SHP77 (cell line): ENCODE measurements around the gene CETP.
"Not testable (repeated sequence)": the region's sequence is repeated elsewhere in the genome, so short reads cannot be mapped to it uniquely, and the experiment has no call there.

ENCODE experiments used
- DNase-seq, 2 experiments: peaks; one replicate each; lab custom pipeline; 2025; lab: John Stamatoyannopoulos, UW

CETP gene

DNA sequence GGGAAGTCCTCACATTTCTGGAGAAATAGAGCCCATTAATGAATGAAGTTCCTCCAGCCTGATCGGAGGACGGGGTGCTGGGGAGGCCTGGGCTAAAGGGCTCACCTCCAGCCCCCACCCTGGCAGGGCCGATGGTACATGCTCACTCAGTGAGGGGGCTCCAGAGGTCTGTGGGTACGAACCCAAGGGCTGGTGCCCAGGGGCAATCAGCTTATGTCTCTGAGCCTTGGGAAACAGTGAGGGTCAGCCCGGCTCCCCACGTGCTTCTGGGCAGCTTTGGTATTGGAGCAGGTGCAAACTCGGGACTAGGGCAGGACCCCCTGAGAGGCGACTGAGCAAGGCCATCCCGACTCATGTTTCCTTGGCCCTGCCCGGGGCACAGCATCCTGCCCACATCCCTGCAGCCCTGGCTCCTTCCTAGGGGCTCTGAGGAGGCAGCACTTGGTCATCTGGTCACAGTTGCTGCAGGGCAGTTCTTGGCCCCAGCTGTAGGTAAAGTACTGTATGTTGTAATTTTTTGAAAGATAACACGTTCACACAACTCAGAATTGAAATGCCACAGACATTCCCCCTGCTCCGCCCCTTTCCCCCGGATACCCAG lies 969 bp upstream of the CETP start:
- no peak for DNase-seq

DNA sequence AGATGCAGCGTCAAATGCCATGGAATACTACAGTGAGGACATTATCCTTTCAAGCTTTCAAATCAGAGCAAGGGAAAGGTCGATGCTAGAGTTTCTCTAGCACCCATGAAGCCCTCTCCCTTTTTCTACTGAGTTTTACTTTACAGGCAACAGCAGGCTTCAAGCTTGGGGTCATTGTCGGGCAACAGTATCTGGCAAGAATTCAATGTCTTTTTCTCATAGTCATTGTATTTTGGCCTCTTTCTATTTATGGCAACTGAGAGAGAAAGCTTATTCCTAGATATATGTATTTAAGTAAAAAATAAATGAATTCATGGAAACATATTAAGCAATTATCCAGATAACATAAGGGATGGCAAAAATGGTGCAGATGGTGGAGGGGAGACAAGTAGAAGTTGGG lies 364 bp upstream of the CETP start:
- no peak for DNase-seq

DNA sequence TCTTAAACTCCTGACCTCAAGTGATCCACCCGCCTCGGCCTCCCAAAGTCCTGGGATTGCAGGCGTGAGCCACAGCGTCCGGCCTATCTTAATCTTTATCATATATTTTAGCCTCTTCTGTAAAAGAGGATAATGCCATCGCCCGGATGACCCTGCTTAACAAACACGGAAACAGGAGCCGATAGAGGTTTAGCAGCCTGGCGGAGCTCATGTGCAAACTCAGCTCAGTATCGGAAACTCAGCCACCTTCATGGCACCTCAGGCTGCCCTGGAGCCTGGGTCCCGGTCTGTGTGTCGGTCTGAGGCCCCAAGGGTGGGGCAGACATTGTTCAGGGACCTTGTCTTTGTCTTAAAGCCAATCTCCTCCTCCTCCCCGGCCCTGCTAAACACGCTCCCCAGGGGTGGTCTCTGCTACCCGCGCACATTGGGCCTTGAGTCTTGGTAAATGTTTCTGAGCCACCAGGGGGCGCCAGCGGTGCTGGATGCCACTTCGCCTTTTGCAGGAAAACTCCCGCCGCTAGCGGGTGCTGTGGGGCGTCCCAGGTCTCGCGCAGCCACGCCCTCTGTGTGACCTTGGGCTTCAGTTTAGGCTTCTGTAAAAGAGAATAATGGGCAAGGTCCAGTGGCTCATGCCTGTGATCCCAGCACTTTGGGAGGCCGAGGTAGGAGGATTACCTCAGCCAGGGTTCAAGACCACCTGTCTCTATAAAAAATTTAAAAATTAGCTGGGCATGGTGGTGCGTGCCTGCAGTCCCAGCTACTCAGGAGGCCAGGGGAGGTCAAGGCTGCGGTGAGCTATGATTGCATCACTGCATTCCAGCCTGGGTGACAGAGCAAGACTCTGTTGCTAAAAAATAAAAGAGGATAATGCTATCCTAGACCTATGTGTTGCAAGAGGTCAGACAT lies 2.7 kb downstream of the CETP start:
- DNase-seq = peak; percentile 82 to 88

DNA sequence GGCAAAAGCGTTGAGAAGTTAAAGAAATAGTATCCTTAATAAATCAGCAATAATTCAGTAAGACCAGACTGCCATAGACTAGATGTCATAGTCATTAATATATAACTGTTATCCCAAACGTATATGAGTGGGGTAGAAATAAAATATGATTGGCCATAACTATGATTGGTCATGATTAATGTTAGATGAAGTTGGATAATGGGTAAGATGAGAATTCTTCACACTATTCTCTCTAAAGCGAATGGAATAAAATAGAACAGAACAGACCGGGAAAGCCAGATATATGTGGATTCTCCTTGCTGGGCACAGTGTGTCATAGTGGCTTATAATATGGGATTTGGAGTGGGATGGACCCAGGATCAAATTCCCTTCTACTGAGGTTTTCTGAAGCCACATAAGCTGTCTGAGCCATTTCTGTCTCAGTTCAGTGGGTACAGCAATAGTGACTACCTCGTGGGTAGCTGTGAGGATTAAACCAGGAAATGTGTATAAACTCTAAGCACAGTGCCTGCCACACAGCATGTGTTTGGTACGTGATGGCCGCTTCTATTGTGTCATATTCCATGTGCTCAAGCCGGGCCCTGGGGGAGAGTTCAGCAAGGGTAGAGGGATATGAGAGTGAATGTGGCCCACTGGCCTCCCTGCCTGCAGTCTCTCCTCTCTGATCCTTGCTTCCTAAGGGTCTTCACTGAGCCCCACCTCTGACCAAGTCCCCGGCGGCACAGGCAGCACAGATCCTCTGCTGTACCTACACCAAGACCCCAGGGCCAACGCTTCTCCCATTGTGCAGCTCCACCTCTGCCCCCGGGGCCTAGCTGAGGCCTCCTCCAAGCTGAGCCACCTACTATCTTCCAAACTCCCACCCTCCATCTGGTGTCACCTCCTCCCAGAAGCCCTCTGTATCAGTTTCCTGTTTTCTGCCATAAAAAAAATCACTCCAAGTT lies 3.7 kb downstream of the CETP start:
- no peak for DNase-seq

DNA sequence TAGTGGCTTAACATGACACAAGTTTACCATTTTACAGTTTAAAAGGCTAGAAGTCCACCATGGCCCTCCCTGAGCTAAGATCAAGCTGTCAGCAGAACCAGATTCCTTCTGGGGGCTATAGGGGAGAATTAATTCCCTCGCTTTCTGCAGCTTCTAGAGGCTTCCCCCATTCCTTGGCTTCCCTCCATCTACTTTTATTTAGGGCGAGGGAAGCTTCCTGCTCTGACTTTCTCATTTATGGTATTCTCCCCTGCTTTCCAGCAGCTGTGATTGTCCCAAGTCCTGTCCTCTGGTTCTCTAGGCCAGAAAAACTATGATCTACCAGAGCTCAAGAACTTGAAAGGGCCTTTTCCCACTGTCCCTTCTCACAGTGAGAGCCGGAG lies 4.3 kb downstream of the CETP start:
- DNase-seq = no peak

DNA sequence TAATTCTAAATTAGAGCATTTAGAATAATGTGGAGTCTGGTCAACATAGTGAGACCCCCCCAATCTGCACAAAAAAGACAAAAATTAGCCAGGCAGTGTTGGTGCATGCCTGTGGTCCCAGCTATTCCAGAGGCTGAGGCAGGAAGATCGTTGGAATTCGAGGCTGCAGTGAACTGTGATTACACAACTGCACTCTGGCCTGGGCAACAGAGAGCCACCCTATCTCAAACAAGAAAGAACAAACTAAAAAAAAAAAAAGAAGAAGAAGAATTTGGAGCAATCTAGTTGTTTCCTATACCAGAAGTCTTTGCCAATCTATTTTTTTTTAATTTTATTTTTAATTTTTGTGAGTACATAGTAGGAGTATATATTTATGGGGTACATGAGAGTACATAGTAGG lies 6.0 kb downstream of the CETP start:
- DNase-seq = no peak

DNA sequence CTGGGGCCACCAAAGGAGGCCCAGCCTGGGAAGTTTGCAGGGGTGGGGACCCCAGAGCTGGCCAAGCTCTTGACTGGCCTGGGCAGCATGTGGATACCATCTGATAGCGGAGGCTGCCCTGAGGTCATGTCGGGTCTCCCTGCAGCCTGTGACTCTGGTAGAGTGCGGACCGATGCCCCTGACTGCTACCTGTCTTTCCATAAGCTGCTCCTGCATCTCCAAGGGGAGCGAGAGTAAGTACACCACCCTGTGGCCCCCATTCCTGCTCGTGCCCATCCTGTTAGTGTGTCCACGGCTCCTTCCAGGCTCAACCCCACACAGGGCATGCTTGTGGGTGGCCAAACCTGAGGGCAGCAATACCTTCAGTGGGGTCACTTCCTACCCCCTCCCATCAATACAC lies 8.0 kb downstream of the CETP start:
- no peak for DNase-seq

DNA sequence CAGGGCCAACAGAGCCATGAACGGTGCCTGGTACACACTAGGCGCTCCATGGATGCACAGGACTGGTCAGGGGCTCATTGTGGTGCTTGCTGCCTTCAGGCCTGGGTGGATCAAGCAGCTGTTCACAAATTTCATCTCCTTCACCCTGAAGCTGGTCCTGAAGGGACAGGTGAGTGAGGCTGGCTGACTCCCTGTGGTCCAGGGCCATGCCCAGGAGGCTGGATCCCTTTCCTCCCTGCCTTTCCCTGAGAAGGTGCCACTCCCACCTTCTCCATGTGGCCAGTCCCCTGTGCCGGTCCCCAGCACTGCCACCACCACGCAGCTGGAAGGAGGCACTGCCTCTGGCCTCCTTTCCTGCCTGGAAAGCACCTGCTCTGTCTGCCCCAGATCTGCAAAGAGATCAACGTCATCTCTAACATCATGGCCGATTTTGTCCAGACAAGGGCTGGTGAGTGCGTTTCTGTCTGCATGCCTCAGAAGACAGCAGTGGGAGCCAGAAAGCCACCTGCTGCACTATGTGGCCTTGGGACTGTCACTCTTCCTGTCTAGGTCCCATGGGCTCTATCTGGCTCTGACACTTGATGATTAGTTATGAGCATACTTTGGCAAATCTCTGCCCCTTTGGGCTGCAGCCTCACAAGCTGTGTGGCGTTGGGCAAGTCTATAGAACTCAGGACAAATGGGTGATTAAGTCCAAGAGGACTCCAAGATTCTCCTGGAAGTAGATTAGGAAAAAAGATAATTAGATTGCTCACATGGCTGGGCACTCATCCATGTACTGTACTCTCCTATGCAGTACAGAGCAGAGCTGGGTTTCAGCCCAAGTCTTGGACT lies 9.4 kb downstream of the CETP start:
- DNase-seq = peak in 1 of 2 experiments; percentile 30

DNA sequence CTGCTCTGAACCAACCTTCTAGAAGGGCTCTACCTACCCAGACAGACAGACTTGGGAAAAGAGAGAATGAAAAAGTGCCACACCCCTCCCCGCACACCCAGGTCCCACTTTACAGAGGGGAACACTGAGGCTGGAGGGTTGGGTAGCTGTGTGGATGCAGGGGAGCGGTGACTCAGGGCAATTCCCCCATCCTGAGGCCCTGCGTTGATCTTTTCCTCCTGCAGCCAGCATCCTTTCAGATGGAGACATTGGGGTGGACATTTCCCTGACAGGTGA lies 10.0 kb downstream of the CETP start:
- DNase-seq = no peak

DNA sequence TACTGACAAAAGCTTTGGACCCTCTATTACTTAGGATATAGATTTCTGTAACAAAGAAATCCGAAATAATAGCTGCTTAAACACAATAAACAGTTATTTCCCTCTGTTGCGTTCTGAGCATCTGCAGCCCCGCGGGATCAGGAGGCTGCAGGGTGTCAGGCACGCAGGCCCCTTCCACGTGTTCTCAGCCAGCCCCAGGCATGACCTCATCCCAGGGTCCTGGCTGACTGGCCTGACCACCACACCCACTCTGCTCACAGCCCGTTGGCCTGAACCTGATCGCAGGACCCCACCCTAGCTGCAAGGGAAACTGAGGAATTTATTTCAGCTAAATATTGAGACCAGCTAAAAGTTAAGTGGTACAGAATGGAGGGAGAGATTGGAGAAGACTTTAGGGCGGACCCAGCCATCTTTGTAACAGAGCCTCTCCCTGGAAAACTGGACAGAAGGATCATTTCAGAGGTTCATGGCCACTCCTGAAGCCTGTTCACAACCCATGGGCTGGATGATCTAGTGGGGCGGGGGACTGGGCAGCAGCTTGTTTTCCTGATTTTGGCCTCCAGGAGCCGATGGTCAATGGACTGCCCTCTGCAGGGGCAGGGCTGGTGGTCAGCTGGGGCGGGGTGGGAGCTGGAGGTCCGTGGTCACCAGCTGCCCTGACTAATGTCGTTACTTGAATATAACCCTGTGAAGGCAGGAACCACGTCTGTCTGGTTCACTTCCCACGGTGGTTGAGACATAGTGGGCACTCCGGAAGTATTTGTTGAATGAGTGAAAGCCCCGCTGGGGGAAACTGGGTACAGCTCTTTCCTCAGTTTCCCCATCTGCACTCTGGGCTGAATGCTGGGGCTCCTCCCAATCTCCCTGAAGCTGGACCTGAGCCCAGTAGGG lies 10.9 kb downstream of the CETP start:
- no peak for DNase-seq

DNA sequence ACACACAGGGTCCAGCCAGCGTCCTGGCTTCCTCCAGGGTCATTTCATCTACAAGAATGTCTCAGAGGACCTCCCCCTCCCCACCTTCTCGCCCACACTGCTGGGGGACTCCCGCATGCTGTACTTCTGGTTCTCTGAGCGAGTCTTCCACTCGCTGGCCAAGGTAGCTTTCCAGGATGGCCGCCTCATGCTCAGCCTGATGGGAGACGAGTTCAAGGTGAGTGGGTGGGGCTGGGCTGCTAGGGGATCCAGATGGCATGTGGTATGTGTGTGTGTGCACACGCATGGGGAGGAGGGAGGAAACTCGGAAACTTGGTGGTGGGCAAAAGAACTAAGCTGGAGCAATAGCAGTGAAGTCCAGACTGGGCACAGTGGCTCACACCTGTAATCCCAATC lies 11.5 kb downstream of the CETP start:
- no peak for DNase-seq

DNA sequence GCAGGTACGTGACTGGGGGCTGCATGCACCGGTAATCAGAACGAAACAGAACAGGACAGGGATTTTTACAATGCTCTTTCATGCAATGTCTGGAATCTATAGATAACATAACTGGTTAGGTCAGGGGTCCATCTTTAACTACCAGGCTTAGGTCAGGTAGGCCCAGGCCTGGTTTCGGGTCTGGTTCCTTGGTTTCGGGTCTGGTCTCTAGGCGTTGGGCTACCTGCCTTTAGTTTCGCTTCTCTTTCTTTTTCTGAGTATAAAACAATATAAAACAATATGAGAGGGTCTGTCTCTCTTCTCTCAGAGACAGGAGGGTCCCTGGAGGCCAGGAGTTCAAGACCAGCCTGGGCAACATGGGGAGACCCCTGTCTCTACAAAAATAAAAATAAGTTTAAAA lies 12.1 kb downstream of the CETP start:
- not testable (repeated sequence) for DNase-seq

DNA sequence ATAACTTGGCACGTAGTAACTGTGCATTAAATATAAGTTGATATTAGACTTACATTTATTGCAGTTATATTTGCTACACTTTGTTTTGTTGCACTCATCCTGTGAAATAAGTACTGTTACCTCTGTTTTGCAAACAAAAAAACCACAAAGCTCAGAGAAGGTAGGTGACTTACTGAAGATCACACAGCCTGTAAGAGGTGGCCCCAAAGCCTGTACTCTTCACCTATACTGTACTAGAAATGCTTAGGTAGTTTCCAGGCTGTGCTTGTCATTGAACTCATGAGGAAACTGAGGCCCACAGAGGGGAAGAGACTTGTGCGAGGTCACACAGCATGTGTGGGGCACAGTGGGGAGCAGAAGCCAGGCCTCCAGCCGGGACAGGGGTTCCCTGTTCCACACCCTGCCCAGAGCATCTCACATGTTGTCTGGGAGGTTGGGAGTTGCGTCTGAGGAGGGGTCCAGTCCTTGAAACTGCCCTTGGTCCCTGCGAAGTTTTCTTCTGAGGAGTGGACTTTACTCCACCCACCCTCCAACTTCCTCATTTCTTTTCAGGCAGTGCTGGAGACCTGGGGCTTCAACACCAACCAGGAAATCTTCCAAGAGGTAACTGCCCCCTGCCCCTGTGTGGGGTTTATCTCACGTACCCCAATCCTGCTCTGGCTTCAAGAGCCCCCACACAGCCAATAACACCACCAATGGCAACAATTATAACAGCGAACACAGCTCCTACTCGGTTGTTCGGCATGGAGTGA lies 13.0 kb downstream of the CETP start:
- no peak for DNase-seq

DNA sequence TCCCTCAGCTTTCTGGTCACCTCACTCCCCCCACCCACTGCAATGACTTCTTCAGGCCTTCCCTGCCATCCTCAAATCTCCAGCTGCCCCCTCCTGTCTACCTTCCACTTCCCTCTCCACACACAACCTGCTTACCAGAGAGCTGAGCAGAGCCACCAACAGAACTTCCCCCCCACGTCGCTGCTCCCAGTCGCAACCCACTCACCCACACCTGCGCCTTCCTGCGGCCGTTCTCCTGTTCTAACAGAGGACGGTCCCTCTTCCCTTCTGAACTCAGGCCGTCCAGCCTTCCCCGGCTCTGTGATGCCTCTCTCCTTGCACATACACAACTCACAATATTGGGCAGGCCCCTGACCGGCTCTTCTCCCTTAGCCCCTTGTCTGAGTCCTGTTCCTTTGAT lies 14.0 kb downstream of the CETP start:
- DNase-seq = no peak

DNA sequence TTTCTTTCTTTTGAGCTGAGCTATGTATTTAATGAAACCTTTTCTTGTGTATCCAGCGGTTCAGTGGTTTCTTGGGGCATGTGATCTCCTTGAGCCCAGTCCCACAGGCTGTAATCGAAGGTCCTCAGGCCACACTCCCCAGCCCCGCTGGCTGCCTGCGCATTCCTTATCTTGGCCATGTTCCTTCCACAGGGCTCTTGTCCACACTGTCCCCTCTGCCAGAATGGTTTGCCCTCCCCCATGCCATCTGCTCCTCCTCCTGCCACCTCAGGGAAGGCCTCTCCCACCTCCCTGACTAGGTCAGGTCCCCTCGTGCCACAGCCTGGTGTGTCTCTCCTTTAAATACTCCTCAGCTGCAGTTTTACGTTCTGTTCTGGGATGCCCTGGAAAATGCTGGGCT lies 15.5 kb downstream of the CETP start:
- no peak for DNase-seq

DNA sequence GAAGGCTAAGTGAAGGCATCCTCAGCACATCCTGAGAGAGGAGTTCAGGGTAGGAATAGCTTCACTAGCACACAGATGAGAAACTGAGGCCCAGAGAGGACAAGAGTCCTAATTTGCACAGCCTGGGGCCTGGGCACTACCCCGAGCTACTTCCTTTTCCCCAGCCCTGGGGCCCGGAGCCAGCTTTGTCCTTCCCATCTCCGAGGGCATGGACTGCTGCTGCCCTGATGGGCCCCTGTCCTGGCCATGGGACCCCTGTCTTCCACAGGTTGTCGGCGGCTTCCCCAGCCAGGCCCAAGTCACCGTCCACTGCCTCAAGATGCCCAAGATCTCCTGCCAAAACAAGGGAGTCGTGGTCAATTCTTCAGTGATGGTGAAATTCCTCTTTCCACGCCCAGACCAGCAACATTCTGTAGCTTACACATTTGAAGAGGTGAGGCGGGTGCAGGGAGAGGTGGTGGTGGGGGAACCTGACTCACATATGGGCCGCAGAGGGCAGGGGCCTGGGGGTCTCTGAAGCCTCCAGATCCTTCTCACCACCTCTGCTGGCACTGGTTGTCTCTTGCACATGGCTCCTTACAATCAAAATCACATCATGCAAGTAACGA lies 16.2 kb downstream of the CETP start:
- DNase-seq = no peak

DNA sequence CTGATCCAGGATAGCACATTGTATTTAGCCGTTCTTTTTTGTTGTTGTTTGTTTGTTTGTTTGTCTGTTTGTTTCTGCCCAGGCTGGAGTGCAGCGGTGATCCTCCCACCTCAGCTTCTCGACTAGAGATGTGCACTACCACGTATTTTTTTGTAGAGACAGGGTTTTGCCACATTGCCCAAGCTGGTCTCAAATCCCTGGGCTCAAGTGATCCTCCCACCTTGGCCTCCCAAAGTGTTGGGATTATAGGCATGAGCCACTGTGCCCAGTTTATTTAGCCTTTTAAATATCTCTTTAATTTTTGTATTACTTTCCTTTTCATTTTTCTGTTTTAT lies 18.4 kb downstream of the CETP start:
- no peak for DNase-seq

DNA sequence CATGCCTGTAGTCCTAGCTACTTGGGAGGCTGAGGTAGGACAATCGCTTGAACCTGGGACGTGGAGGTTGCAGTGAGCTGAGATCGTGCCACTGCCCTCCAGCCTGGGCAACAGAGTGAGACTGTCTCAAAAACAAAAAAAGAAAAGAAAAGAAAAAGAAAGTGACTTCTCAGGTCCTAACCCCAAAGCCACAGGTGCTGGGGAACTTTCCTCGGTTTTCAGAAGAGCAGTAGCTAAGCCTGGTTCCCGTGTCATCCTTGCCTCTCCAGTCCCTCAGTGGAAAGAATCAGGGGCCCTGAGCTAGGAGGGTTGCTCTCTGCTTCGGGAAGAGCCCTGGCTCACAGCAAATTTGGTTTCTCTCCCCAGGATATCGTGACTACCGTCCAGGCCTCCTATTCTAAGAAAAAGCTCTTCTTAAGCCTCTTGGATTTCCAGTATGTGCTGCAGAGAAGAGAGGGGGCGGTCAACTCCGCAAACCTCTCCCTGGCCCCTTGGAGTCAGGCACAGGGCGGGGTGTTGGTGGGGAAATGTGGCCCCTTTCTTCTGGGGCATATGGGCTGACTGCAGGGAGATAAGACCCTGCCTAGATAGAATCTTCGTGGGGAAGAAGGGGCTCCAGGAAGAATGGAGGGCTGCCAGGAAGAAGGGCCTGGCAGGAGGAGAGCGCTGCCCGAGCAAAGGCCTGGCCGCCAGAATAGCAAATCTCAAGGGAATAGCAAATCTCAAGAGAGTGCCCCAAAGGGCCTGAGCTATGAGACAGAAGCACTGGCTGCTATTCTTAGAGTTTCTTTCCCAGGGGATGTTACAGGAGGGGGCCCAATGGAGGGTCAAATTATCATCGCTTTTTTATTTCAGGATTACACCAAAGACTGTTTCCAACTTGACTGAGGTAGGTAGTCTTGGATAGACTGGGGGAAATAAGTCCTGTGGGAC lies 19.3 kb downstream of the CETP start:
- no peak for DNase-seq
